GM12891 (cell line): ENCODE results near the gene DIS3L2.

Experiments
- POLR2A ChIP-seq: IDR thresholded peaks from 2 replicates; pipeline ENCODE4 v1.6.1; 2011; ENCODE audit warnings: low read depth, low read length, control low read depth
- POLR2AphosphoS5 ChIP-seq: IDR thresholded peaks from 2 replicates; pipeline ENCODE4 v1.6.1; 2011; ENCODE audit warnings: low read depth, low read length, control low read depth
- POU2F2 ChIP-seq: IDR thresholded peaks from 2 replicates; pipeline ENCODE4 v1.6.1; 2011; ENCODE audit warnings: low read depth, mild to moderate bottlenecking, control low read depth, low read length, moderate library complexity
- SPI1 ChIP-seq: IDR thresholded peaks from 2 replicates; pipeline ENCODE4 v1.6.1; 2011; ENCODE audit warnings: low read depth, low read length, control low read depth
- TAF1 ChIP-seq: IDR thresholded peaks from 2 replicates; pipeline ENCODE4 v1.6.1; 2011; ENCODE audit warnings: low read depth, low read length, control low read depth

DNA sequence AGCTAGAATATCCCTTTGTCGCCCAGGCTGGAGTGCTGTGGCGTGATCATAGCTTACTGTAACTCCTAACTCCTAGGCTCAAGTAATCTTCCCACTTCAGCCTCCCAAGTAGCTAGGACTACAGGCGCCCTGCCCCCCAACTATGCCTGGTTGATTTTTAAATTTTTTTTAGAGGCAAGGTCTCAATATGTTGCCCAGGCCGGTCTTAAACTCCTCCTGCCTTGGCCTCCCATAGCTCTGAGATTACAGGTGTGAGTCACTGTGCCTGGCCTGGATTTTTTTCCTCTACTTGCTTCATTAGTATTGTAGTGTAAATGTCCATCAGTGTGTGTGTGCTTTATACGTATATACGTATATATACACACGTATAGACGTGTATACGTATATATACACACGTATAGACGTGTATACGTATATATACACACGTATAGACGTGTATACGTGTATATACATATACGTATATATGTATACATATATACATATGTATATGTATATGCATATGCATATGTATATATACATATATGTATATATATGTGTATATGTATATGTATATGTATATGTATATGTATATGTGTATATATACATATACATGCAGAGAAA, 124.4 kb downstream of the DIS3L2 start:
- TF ChIP-seq POU2F2: no peak
- no peak for TF ChIP-seq POLR2AphosphoS5
- TF ChIP-seq POLR2A: no peak
- TF ChIP-seq TAF1: no peak
- no peak for TF ChIP-seq SPI1
